HepG2 (cell line): ENCODE measurements around the gene ARR3. TPM values are rescaled to one million over a fixed set of nuclear protein-coding genes. Genes with fewer than 3 reads are reported as not detected.

ENCODE experiments used
- ARID2 ChIP-seq: sonication (generic); formaldehyde crosslinking; IDR thresholded peaks from 2 replicates; pipeline ENCODE4 v1.8.1; 2022; ENCODE audit warnings: mild to moderate bottlenecking, missing genetic modification reagents, borderline replicate concordance
- ATF4 ChIP-seq, 2 experiments: fragments of 450-650 bp in 1 of 2; sonication (generic) in 1 of 2; formaldehyde crosslinking; IDR thresholded peaks; 2 replicates each; pipeline versions ENCODE4 v1.5.0 to v1.8.0; 2020 to 2022; ENCODE audit warnings: mild to moderate bottlenecking in 1 of 2, missing genetic modification reagents in 1 of 2
- CBX5 ChIP-seq: sonication (generic); formaldehyde crosslinking; IDR thresholded peaks from 2 replicates; pipeline ENCODE4 v1.4.0; 2020; ENCODE audit warnings: missing genetic modification reagents, borderline replicate concordance
- GABPB1 ChIP-seq: IDR thresholded peaks from 2 replicates; pipeline ENCODE4 v1.6.1; 2016; ENCODE audit warnings: mild to moderate bottlenecking, missing genetic modification reagents, moderate library complexity, missing compliant biosample characterization
- HOXA3 ChIP-seq: sonication (generic); formaldehyde crosslinking; IDR thresholded peaks from 2 replicates; pipeline ENCODE4 v1.5.0; 2020; ENCODE audit warnings: missing genetic modification reagents
- IKZF1 ChIP-seq: fragments of 450-650 bp; IDR thresholded peaks from 2 replicates; pipeline ENCODE4 v1.7.1; 2016
- IRF2 ChIP-seq: IDR thresholded peaks from 2 replicates; pipeline ENCODE4 v1.6.1; 2018; ENCODE audit warnings: missing genetic modification reagents, missing compliant biosample characterization
- KDM5A ChIP-seq: fragments of 200-600 bp; sonication (generic); IDR thresholded peaks from 2 replicates; pipeline ENCODE4 v1.7.0; 2018; ENCODE audit warnings: antibody characterized with exemption, mild to moderate bottlenecking, low read length, borderline replicate concordance
- NBN ChIP-seq: fragments of 450-650 bp; conservative IDR thresholded peaks from 2 replicates; pipeline ENCODE4 v1.6.1; 2017
- NFAT5 ChIP-seq: sonication (generic); formaldehyde crosslinking; IDR thresholded peaks from 2 replicates; pipeline ENCODE4 v1.4.0; 2020; ENCODE audit warnings: missing genetic modification reagents
- NONO ChIP-seq, 2 experiments: fragments of 450-650 bp in 1 of 2; sonication (generic) in 1 of 2; formaldehyde crosslinking in 1 of 2; IDR thresholded peaks in 1 of 2; conservative IDR thresholded peaks in 1 of 2; 2 replicates each; pipeline versions ENCODE4 v1.6.1 to v1.8.0; 2017 to 2022; ENCODE audit warnings: mild to moderate bottlenecking in 1 of 2, missing genetic modification reagents in 1 of 2, moderate library complexity in 1 of 2
- PBX2 ChIP-seq: IDR thresholded peaks from 2 replicates; pipeline ENCODE4 v1.6.1; 2016; ENCODE audit warnings: control low read depth
- RBM22 ChIP-seq: fragments of 200-400 bp; formaldehyde crosslinking; optimal IDR thresholded peaks from 2 replicates; pipeline ENCODE3; 2017; ENCODE audit warnings: mild to moderate bottlenecking, low read length, moderate library complexity
- SAP130 ChIP-seq: IDR thresholded peaks from 2 replicates; pipeline ENCODE4 v1.6.1; 2016; ENCODE audit warnings: low read depth
- SOX6 ChIP-seq, 2 experiments: fragments of 450-650 bp in 1 of 2; sonication (generic) in 1 of 2; formaldehyde crosslinking in 1 of 2; IDR thresholded peaks; 2 replicates each; pipeline versions ENCODE4 v1.4.0 to v1.6.1; 2017 to 2020; ENCODE audit warnings: antibody characterized with exemption in 1 of 2, mild to moderate bottlenecking in 1 of 2, missing genetic modification reagents in 1 of 2
- TSC22D2 ChIP-seq: sonication (generic); formaldehyde crosslinking; IDR thresholded peaks from 2 replicates; pipeline ENCODE4 v1.5.1; 2020; ENCODE audit warnings: missing genetic modification reagents, mild to moderate bottlenecking, borderline replicate concordance
- ZFY ChIP-seq: sonication (generic); formaldehyde crosslinking; IDR thresholded peaks from 2 replicates; pipeline ENCODE4 v1.4.0; 2020; ENCODE audit warnings: missing genetic modification reagents
- ZNF24 ChIP-seq: fragments of 450-650 bp; IDR thresholded peaks from 2 replicates; pipeline ENCODE4 v1.6.1; 2017; ENCODE audit warnings: antibody characterized with exemption, mild to moderate bottlenecking
- ZNF329 ChIP-seq: sonication (generic); formaldehyde crosslinking; IDR thresholded peaks from 2 replicates; pipeline ENCODE4 v1.9.0; 2021; ENCODE audit warnings: low read depth, mild to moderate bottlenecking, missing genetic modification reagents
- ZNF331 ChIP-seq: sonication (generic); formaldehyde crosslinking; IDR thresholded peaks from 2 replicates; pipeline ENCODE4 v1.4.0; 2020; ENCODE audit warnings: missing genetic modification reagents
- ZNF441 ChIP-seq: sonication (generic); formaldehyde crosslinking; IDR thresholded peaks from 2 replicates; pipeline ENCODE4 v1.7.0; 2021; ENCODE audit warnings: missing genetic modification reagents, borderline replicate concordance
- ZNF598 ChIP-seq: sonication (generic); formaldehyde crosslinking; IDR thresholded peaks from 2 replicates; pipeline ENCODE4 v1.5.1; 2020; ENCODE audit warnings: mild to moderate bottlenecking, missing genetic modification reagents, borderline replicate concordance
- ZNF761 ChIP-seq: sonication (generic); formaldehyde crosslinking; conservative IDR thresholded peaks from 2 replicates; pipeline ENCODE4 v1.4.0; 2020; ENCODE audit warnings: mild to moderate bottlenecking, missing genetic modification reagents
- polyA plus RNA-seq, 8 experiments: library from polyadenylated mRNA; depleted of rRNA in 3 of 8; stranded (reverse) in 7 of 8; unstranded in 1 of 8; fragments of >200 nt; fragmentation: Illumina TruSeq in 4 of 8; extraction: Trizol in 4 of 8; gene quantifications; 2 replicates each; pipeline versions ENCODE4 v1.2.1 to v1.2.3, GENCODE V29; 2011 to 2016; ENCODE audit warnings: low read depth in 4 of 8, missing spikeins in 1 of 8, mixed read lengths in 1 of 8; ENCODE audit not compliant: insufficient read depth in 1 of 8
- total RNA-seq, 5 experiments: library from RNA; depleted of rRNA; stranded (reverse); fragments of >200 nt; fragmentation: Illumina TruSeq; extraction: Trizol; gene quantifications; 2 replicates each; pipeline ENCODE4 v1.2.3, GENCODE V29; 2016; ENCODE audit warnings: low read depth in 1 of 5

Gene ARR3
- total and polyA plus RNA-seq, 2 of the 13 experiments (the other 11 are each of a cell fraction or from before 2014, with no cell fraction given), result not detected

- TF ChIP-seq HOXA3 (CRISPR knock-in tag) (no peak; the same call in 1 of the 2 replicates), SOX6 (IDR thresholded peaks at IDR 0.05) (no peak), SOX6 (CRISPR knock-in tag; IDR thresholded peaks at IDR 0.05) (no peak), RBM22 (no peak), ZNF24 (no peak), IKZF1 (no peak), NFAT5 (CRISPR knock-in tag) (no peak), CBX5 (no peak), ARID2 (CRISPR knock-in tag) (no peak), SAP130 (peak; percentile 95), ZNF761 (CRISPR knock-in tag) (no peak), ATF4 (CRISPR knock-in tag; IDR thresholded peaks at IDR 0.05) (peak in 1 of 2 experiments; percentile 28; a peak in 1 of 4 replicates), KDM5A (peak; percentile 38; the same call in 1 of the 2 replicates), TSC22D2 (CRISPR knock-in tag) (no peak), ZNF331 (CRISPR knock-in tag) (no peak), NONO (IDR thresholded peaks at IDR 0.05) (no peak), NONO (CRISPR knock-in tag; conservative IDR thresholded peaks at IDR 0.05) (0 out of 2 replicates have a peak, but pooled peaks have one; percentile 42), NBN (no peak), GABPB1 (CRISPR knock-in tag) (peak; percentile 93), IRF2 (CRISPR knock-in tag) (no peak), ZNF598 (no peak), ZNF329 (CRISPR knock-in tag) (no peak), PBX2 (CRISPR knock-in tag) (no peak), ZFY (no peak; the same call in 1 of the 2 replicates), ZNF441 (CRISPR knock-in tag) (peak; percentile 57; the same call in 1 of the 2 replicates)
Measured at GRCh38 chrX:70289793-70290770, 21.9 kb downstream of the ARR3 start, which contains the start of the genes KIF4A and PDZD11 (continued).
